ENCODE data around the gene FUT3. TPM values are rescaled to one million over a fixed set of nuclear protein-coding genes. Genes with fewer than 3 reads are reported as not detected.
A peak's percentile ranks its signal among the peaks of the same experiment; 100 is the strongest.
"Not testable (repeated sequence)": the region's sequence is repeated elsewhere in the genome, so short reads cannot be mapped to it uniquely, and the experiment has no call there.

Gene FUT3
- total and polyA plus RNA-seq, 9 of the 15 experiments (the other 6 are each of a cell fraction or from before 2014, with no cell fraction given) = 0.09 TPM; not detected in 8

GRCh38 chr19:5850743-5851293 is 431 bp downstream of the FUT3 start (continued):
- TF ChIP-seq CEBPB (tag; IDR thresholded peaks at IDR 0.05) = peak; percentile 89

- Histone ChIP-seq H3K36me3 (ENCODE audit: control insufficient read depth, insufficient read depth, low read length) (no peaks in the 10 kb centered on the region), H3K4me2 (ENCODE audit: insufficient read depth, low read length) (no peak overlapping the region), H2AFZ (ENCODE audit: low read depth, low read length) (no peak overlapping the region), H3K4me1 (replicated peaks in 1 of 2; ENCODE audit: control insufficient read depth in 2 of 2, insufficient read depth in 2 of 2, low read length in 2 of 2) (no peaks in the 10 kb centered on the region; a peak in 1 of 5 replicates), H3K79me2 (ENCODE audit: control insufficient read depth, insufficient read depth, low read length) (no peaks in the 10 kb centered on the region), H3K27ac (ENCODE audit: extremely low read depth, low read depth, low read length) (no peak overlapping the region), H4K20me1 (replicated peaks; ENCODE audit: control insufficient read depth, insufficient read depth, low read length) (0 out of 2 replicates have a peak, but pooled peaks cover 4% of the 10 kb centered on the region), H3K9ac (ENCODE audit: insufficient read depth in 1 of 2, low read depth in 2 of 2, low read length in 2 of 2) (no peak overlapping the region), H3K27me3 (ENCODE audit: control insufficient read depth in 2 of 2, insufficient read depth in 2 of 2, low read length in 2 of 2) (peaks cover 16 to 35% of the 10 kb centered on the region in 2 experiments), H3K4me3 (no peak overlapping the region), H3K9me3 (replicated peaks; ENCODE audit: control insufficient read depth, insufficient read depth, low read depth, low read length) (no peaks in the 10 kb centered on the region), H3K9me1 (ENCODE audit: control insufficient read depth, insufficient read depth, low read length) (no peaks in the 10 kb centered on the region)
- in situ Hi-C loops (cut with MboI) (no loop called here), intact Hi-C loops (cut with micrococcal nuclease) (no loop called here)
- 31% methylated on average over 6 of the region's 6 CpGs for WGBS (ENCODE audit: insufficient coverage, low coverage, missing lambda C conversion rate)
- no TSS peak for BruUV-seq (replicated peaks)
- ATAC-seq (no peak), FAIRE-seq (no peak), DNase-seq (ENCODE audit: extremely low read depth in 1 of 4, low spot score in 3 of 4) (no peak)
- POLR2A ChIA-PET = interaction anchor here (0.5 to 1.8 kb wide), 2 partner anchors 22 to 130 kb away, joined by 4 to 7 read pairs; no protein-coding TSS in a partner anchor
- CTCF ChIA-PET (ENCODE audit: low intra/inter-chr PET ratio) = no interaction called here
- TF ChIP-seq ZBTB43 (CRISPR knock-in tag; IDR thresholded peaks at IDR 0.05) = no peak
- no peak for TF ChIP-seq NR0B1 (IDR thresholded peaks at IDR 0.05; ENCODE audit: partially characterized antibody)
- TF ChIP-seq LARP7 (IDR thresholded peaks at IDR 0.05) = no peak
- no peak for TF ChIP-seq TCF7L2 (IDR thresholded peaks at IDR 0.05; ENCODE audit: low read depth, low read length)
- TF ChIP-seq ZNF644 (tag; IDR thresholded peaks at IDR 0.05; ENCODE audit: low read depth) = no peak
- TF ChIP-seq MLLT1 (IDR thresholded peaks at IDR 0.05) = no peak
- no peak for TF ChIP-seq CBFA2T2 (conservative IDR thresholded peaks at IDR 0.05)
- no peak for TF ChIP-seq ZNF23 (CRISPR knock-in tag; IDR thresholded peaks at IDR 0.05)
- TF ChIP-seq HNRNPK (IDR thresholded peaks at IDR 0.05; ENCODE audit: low read depth, low read length, poor library complexity, severe bottlenecking) = no peak
Measured at GRCh38 chr19:5850189-5850588, 1.1 kb downstream of the FUT3 start.

GRCh38 chr19:5848621-5849020 is 2.6 kb downstream of the FUT3 start:
- in situ Hi-C loops (cut with MboI); intact Hi-C loops (cut with micrococcal nuclease); H2AFZ ChIP-seq (ENCODE audit: low read depth, low read length); H3K9ac ChIP-seq (ENCODE audit: insufficient read depth in 1 of 2, low read depth in 2 of 2, low read length in 2 of 2); BruUV-seq (replicated peaks); H3K27ac ChIP-seq (ENCODE audit: extremely low read depth, low read depth, low read length); H3K9me1 ChIP-seq (ENCODE audit: control insufficient read depth, insufficient read depth, low read length); H3K4me2 ChIP-seq (ENCODE audit: insufficient read depth, low read length); ATAC-seq; H3K9me3 ChIP-seq (replicated peaks; ENCODE audit: control insufficient read depth, insufficient read depth, low read depth, low read length); H3K4me3 ChIP-seq; FAIRE-seq; H3K4me1 ChIP-seq (replicated peaks in 1 of 2; ENCODE audit: control insufficient read depth in 2 of 2, insufficient read depth in 2 of 2, low read length in 2 of 2); DNase-seq (ENCODE audit: extremely low read depth in 1 of 4, low spot score in 3 of 4); H4K20me1 ChIP-seq (replicated peaks; ENCODE audit: control insufficient read depth, insufficient read depth, low read length); CTCF ChIA-PET (ENCODE audit: low intra/inter-chr PET ratio); H3K36me3 ChIP-seq (ENCODE audit: control insufficient read depth, insufficient read depth, low read length); H3K79me2 ChIP-seq (ENCODE audit: control insufficient read depth, insufficient read depth, low read length): not testable (repeated sequence)
- WGBS (ENCODE audit: insufficient coverage, low coverage, missing lambda C conversion rate) = 16% methylated on average over 5 of the region's 5 CpGs
- POLR2A ChIA-PET = interaction anchor here (1.1 to 1.4 kb wide), 2 partner anchors 9 to 21 kb away, joined by 4 read pairs; partner anchors contain the start of gene FUT6
- H3K27me3 ChIP-seq (ENCODE audit: control insufficient read depth in 2 of 2, insufficient read depth in 2 of 2, low read length in 2 of 2) = peaks cover 15 to 41% of the 10 kb centered on the region in 2 experiments

Measured in K562 (cell line).